Limb (tissue), 2 donors: ENCODE measurements around the gene OR52E1.
A peak's percentile ranks its signal among the peaks of the same experiment; 100 is the strongest.
"Not testable (repeated sequence)": the region's sequence is repeated elsewhere in the genome, so short reads cannot be mapped to it uniquely, and the experiment has no call there.

Experiments used
- DNase-seq, 2 donors: peaks; one replicate each; pipeline ENCODE4 v3.0.0-alpha.2; 2016; ENCODE audit errors: extremely low spot score in 2 of 2

Gene OR52E1

DNA sequence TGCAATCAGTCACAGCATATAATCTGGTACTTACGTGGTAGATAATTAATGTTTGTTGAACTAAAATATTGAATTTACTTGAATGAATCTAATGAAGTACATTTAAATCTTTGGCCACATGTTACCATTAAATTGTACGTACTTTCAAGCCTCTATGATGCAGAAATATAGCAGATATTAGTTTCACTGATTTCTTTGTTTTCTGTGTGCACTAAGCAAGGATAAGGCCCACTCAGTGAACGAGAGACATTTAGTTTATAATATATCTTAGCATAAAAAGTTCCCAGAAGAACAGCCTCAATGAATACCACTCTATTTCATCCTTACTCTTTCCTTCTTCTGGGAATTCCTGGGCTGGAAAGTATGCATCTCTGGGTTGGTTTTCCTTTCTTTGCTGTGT is at the start of gene OR52E1:
Gene OR52E1, plus strand, starts transcription at position 301 of the 400 bp plus-strand sequence.
- DNase-seq: no peak

GRCh38 chr11:5021996-5022395 is 47.4 kb upstream of the OR52E1 start:
- no peak for DNase-seq

- no peak for DNase-seq
Measured at GRCh38 chr11:5036669-5037068, 32.7 kb upstream of the OR52E1 start.

GRCh38 chr11:5037926-5038325 is 31.4 kb upstream of the OR52E1 start:
- DNase-seq: no peak

- DNase-seq: no peak
Measured at GRCh38 chr11:5038341-5038740, 31.0 kb upstream of the OR52E1 start.

- DNase-seq: no peak
Measured at GRCh38 chr11:5040876-5041275, 28.5 kb upstream of the OR52E1 start.

- no peak for DNase-seq
Measured at GRCh38 chr11:5042091-5042490, 27.3 kb upstream of the OR52E1 start.

GRCh38 chr11:5043380-5043779 is 26.0 kb upstream of the OR52E1 start:
- no peak for DNase-seq

- no peak for DNase-seq
Measured at GRCh38 chr11:5046226-5046625, 23.1 kb upstream of the OR52E1 start, which contains the start of gene OR52J3. Gene OR52J3 (plus strand): TSS chr11:5046526. CDS start chr11:5046526, 0 bp downstream.

DNA sequence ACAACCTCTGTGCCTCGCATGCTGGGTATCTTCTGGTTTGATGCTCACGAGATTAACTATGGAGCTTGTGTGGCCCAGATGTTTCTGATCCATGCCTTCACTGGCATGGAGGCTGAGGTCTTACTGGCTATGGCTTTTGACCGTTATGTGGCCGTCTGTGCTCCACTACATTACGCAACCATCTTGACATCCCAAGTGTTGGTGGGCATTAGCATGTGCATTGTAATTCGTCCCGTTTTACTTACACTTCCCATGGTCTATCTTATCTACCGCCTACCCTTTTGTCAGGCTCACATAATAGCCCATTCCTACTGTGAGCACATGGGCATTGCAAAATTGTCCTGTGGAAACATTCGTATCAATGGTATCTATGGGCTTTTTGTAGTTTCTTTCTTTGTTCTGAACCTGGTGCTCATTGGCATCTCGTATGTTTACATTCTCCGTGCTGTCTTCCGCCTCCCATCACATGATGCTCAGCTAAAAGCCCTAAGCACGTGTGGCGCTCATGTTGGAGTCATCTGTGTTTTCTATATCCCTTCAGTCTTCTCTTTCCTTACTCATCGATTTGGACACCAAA is 22.5 kb upstream of the OR52E1 start:
- DNase-seq: no peak

- not testable (repeated sequence) for DNase-seq
Measured at GRCh38 chr11:5058679-5059078, 10.7 kb upstream of the OR52E1 start.

DNA sequence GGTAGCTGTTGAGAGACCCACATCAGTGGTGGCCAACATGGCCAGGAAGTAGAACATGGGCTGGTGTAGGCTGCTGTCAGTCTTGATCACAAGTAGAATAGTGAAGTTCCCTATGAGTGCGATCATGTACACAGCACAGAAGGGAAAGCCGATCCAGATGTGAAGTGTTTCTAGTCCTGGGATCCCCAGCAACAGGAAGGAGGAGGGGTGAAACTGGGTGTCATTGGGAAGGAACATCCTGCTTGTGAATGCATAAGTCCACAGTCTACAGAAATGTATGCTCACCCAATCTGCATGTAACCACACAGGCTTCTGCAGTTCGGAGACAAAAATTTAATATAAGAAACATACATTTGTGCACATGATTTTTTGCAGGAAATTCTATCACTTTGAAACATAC is 10.0 kb upstream of the OR52E1 start, which contains the start of gene OR52E2:
Gene OR52E2, minus strand, starts transcription at position 237 of the 400 bp plus-strand sequence. Its CDS starts 0 bp downstream, at position 237.
- no peak for DNase-seq

GRCh38 chr11:5065027-5065426 is 4.3 kb upstream of the OR52E1 start:
- no peak for DNase-seq

DNA sequence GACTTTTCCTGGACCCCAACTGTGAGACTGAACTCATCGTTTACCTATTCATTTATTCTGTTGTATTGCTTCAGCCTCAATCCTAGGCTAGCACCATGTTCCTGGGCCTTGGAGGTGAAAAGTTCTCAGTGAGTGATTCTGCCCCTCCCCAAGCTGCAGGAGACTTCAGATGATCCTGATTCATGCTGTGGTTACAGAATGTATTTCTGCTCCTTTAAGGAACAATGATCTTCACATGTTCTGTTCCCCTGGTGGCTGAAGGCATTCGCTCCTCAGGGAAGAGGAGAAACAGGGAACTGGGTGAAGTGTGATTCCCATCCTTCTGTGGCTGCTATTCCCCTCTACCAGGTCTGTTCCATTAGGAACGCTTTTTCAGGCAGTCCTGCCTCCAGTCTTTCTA is 2.4 kb downstream of the OR52E1 start:
- DNase-seq: no peak

GRCh38 chr11:5081405-5081804 is 12.0 kb downstream of the OR52E1 start:
- DNase-seq: no peak

GRCh38 chr11:5083602-5084001 is 14.2 kb downstream of the OR52E1 start:
- DNase-seq: no peak

DNA sequence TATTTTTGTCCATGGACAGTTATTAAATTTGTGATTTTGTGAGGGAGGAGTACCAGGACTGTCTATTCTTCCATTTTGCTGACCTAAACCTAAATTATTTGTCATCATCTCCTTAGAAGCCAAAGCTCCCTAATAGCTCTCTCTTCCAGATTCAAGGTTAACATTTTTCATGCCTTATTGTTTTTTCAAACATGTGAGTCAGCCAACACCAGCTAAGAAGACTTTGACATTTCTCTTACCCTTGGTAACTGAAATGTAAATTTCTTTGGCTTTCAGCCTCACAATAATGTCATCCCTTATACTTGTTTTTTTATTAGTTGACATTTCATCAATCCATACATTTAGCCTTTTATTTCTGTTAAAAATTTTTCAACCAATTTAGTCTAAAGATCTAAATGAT is 19.2 kb downstream of the OR52E1 start:
- DNase-seq: no peak

GRCh38 chr11:5090668-5091067 is 21.3 kb downstream of the OR52E1 start:
- DNase-seq: no peak

DNA sequence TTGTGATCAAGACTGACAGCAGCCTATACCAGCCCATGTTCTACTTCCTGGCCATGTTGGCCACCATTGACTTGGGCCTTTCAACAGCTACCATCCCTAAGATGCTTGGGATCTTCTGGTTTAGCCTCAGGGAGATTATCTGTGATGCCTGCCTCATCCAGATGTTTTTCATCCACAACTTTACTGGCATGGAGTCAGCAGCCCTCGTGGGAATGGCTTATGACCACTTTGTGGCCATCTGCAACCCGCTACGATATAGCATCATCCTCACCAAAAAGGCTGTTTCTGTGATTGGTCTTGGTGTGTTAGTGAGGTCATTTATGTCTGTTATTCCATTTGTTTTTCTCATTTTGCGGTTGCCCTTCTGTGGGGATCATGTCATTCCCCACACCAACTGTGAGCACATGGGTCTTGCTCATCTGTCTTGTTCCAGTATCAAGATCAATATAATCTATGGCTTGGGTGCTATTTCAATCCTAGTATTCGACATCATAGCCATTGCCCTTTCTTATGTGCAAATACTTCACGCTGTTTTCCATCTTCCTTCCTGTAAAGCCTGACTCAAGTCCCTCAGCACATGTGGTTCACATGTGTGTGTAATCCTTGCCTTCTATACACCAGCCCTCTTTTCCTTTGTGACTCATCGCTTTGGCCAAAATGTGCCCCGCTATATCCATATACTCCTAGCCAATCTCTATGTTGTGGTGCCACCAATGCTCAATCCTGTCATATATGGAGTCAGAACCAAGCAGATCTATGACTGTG is 23.6 kb downstream of the OR52E1 start:
- DNase-seq: no peak

- no peak for DNase-seq
Measured at GRCh38 chr11:5096011-5096410, 26.6 kb downstream of the OR52E1 start.

GRCh38 chr11:5102246-5102645 is 32.9 kb downstream of the OR52E1 start:
- DNase-seq: peak in 1 of 2 donors; percentile 11

GRCh38 chr11:5103066-5103465 is 33.7 kb downstream of the OR52E1 start:
- DNase-seq: no peak

- no peak for DNase-seq
Measured at GRCh38 chr11:5107285-5107684, 37.9 kb downstream of the OR52E1 start.
